ENCODE results near the gene SDSL.
A peak's percentile ranks its signal among the peaks of the same experiment; 100 is the strongest.

SDSL gene

GRCh38 chr12:113422030-113422885 is at the start of gene SDSL:
SDSL (plus strand) TSS chr12:113422380; CDS start chr12:113427983, 5,603 bp downstream.
- peak; percentile 89 for DNase-seq

- DNase-seq, result no peak
Observed at GRCh38 chr12:113373440-113373839, 48.7 kb upstream of the SDSL start.

- no peak for DNase-seq
Observed at GRCh38 chr12:113373969-113374368, 48.2 kb upstream of the SDSL start.

GRCh38 chr12:113374823-113375428 is 47.3 kb upstream of the SDSL start:
- no peak for DNase-seq

DNA sequence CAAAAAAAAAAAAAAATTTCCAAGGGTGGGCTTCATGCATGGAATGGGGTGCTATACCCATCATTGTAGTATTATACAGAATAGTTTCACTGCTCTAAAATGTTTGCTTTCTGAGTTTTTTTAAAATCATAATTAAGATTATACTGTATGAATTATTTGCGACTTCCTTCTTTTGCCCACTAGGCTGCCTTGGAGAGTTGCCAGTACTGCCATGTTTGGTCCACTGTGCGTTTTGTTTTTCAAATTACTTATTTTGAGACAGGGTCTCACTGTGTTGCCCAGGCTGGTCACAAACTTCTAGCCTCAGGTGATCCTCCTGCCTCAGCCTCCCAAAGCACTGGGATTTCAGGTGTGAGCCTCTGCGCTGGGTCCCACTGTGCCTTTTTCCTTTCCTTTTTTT is 43.9 kb upstream of the SDSL start:
- DNase-seq, result no peak

- DNase-seq, result no peak
Observed at GRCh38 chr12:113381220-113381619, 41.0 kb upstream of the SDSL start.

- no peak for DNase-seq
Observed at GRCh38 chr12:113382206-113382605, 40.0 kb upstream of the SDSL start.

GRCh38 chr12:113384778-113385177 is 37.4 kb upstream of the SDSL start:
- DNase-seq, result no peak

DNA sequence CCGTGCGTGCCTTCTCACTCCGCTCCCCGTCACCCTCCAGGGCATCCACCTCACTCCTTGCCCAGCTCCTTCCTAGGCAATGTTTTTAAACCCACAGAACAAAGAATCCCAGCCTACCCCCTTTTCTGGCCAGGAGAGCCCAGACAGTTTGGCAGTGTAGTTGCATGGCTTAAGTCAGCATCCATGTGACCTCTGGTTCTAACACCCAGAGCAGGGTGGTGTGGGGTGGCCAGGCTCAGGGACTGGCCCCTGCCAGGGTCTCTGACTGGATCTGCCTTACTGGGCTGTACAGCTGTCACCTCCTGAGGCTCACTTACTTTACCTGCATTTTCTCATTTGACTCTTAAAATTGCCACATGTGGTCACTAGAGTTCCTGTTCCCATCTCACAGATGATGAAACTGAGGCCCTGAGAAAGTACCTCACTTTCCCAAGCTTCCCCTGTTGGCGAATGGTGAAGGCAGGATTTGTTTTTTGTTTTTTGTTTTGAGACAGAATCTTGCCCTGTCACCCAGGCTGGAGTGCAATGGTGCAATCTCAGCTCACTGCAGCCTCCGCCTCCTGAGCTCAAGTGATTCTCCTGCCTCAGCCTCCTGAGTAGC is 36.8 kb upstream of the SDSL start:
- DNase-seq, result no peak

DNA sequence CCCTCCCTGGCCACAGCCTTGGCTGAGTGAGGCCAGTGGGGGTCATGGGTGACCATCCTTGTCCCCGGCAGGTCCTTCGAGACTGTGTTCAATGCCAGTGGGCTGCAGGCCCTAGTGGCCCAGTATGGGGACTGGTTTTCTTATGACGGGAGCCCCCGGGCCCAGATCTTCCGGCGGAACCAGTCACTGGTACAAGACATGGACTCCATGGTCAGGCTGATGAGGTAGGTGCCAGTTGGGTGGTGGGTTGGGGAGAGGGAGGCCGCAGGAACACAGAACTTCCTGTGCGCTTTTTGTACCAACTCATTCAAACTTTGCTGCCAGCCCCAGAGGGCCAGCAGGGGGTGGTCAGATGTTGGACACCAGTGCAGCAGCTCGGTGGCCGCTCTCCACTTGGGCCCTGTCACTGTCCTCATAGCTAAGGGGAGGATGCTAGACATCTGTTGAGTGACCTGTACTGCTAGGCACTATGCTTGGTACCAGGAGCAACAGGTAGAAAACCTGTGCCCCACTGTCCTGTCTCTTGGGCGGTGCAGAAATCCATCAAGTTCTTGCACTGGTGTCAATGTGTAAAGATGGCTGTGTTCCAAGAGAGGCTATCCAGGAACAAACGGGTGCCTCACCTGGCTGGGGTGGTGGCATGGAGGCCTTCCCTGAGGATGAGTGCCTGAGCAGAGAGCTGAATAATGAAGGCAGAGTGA is 35.2 kb upstream of the SDSL start:
- no peak for DNase-seq

GRCh38 chr12:113387631-113388030 is 34.5 kb upstream of the SDSL start:
- DNase-seq, result no peak

DNA sequence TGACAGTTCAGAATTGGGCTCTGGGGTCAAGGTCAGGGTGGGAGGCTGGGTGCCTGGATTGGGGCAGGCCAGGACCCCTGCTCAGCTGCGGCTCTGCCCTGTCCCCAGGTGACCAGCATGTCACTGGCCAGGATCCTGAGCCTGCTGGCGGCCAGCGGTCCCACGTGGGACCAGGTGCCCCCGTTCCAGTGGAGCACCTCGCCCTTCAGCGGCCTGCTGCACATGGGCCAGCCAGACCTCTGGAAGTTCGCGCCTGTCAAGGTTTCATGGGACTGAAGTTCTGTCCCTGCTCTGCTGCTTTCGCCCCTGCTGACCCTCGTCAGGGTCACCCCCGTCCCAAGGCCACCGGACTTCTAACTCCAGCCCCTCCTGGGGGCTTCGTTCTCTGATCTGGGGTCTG is 33.8 kb upstream of the SDSL start:
- no peak for DNase-seq

- no peak for DNase-seq
Observed at GRCh38 chr12:113390064-113391043, 31.8 kb upstream of the SDSL start.

DNA sequence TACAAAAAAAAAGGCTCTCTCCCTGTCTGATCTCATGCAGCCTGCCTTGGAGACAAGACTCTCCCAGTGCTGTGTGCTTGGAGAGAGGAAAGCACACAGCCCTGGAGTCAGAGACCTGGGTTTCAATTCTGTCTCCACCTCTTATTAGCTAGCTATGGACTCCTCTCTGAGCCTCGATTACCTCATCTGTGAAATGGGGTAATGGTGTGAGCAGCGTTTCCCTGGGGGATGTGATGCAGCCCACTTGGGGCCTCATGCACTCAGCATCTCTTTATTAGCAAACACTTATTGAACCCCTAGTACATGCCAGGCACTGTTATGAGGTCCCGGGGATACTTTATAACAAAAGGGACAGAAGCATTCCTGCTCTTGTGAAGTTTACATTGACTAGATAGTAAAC is 31.0 kb upstream of the SDSL start:
- no peak for DNase-seq

DNA sequence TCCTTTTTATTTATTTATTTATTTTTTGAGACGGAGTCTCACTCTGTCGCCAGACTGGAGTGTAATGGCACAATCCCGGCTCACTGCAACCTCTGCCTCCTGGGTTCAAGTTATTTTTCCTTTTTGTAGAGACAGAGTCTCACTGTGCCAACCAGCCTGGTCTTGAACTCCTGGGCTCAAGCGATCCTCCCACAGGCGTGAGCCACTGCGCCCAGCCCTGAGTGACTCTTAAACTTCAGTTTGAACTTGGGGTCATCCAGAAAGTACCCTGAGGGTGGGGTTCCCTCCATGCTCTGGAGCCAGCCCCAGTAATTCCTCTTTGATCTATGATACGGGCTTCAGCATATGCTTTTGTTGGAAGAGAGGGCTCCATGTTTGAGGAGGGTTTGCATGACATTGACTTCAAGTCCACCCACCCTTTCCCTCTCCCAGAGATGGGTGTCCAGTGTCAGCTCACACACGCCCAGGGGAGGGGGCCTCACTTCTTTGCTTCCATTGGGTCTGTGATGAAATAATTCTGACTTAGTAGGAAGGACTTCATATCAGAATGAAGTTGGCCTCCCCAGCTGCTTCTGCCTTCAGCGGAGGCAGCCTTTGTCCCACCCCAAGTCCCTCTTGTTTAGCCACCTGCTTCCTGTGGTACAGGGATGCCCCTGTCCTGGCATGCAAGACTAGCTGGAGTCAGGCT is 30.4 kb upstream of the SDSL start:
- DNase-seq, result no peak

GRCh38 chr12:113392520-113392919 is 29.7 kb upstream of the SDSL start:
- no peak for DNase-seq

- DNase-seq, result peak; percentile 12
Observed at GRCh38 chr12:113392988-113393579, 29.1 kb upstream of the SDSL start.

- no peak for DNase-seq
Observed at GRCh38 chr12:113393749-113394148, 28.4 kb upstream of the SDSL start.

DNA sequence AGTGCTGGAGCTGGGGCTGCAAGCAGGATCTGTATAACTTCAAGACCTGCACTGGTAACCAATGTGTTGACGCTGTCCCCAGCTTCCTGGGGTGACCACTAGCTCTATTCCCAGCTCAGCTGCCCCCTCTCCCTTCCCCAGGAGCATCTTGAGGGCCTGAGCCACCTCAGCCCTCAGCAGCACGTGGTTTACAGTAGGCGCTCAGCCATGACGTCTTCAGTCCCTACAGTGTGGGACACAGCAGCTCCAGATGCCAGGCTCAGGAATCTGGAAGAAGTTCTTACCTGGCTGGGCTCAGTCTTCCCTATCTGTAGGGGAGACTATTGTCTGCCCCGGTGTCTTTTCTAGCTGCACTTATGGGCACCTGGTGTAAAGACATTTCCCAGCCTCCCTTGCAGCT is 27.1 kb upstream of the SDSL start:
- no peak for DNase-seq

DNA sequence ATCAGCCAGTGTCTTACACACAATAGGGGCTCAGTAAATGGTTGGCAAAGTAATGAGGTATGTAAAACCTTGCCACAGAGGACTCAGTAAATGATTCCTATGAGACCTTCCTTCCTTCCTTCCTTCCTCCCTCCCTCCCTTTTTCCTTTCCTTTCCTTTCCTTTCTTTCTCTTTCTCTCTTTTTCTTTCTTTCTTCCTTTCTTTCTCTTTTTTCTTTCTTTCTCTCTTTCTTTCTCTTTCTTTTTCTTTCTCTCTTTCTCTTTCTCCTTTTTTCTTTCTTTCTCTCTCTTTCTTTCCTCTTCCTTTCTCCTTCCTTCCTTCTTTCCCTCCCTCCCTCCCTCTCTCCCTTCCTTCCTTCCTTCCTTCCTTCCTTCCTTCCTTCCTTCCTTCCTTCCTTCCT is 26.0 kb upstream of the SDSL start:
- no peak for DNase-seq

DNA sequence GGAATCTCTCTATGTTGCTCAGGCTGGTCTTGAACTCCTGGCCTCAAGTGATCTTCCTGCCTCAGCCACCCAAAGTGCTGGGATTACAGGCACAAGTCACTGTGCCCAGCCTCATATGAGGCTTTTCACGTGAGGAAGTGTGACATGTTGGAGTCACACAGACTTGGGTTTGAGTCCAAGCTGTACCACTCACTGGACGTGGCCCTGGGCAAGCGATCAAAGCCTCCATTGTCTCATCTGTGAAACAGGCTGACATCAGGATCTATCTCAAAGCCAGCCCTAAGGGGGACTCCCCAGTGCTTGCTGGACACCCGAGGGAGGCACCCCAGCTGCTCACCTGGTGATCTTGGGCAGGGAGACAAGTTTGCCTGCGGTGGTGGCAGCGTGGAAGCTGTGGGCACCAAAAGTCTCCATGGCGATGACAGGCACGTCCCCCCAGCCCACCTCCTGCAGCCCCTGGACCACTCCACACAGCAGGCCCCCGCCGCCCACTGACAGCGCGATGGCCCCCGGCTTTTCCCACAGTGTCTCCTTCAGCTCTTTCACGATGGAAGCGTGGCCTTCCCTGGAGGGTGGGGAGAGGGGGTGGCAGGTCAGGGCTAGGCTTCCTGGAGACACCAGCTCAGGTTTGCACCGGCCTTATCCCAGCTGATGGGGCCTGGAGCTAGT is 25.2 kb upstream of the SDSL start:
- no peak for DNase-seq

Data from NCI-H69 (cell line).